VCaP (cell line): ENCODE data around the gene TLR7.

Experiments
- H3K27ac ChIP-seq: fragments of 450-650 bp; 2 replicates; pipeline ENCODE4 v1.5.1; 2017
- TF ChIP-seq, protein P1 (sequence below): fragments of 450-650 bp; conservative IDR thresholded peaks from 2 replicates; pipeline ENCODE4 v1.5.1; 2017; ENCODE audit warnings: mild to moderate bottlenecking, moderate library complexity

TLR7 gene

DNA sequence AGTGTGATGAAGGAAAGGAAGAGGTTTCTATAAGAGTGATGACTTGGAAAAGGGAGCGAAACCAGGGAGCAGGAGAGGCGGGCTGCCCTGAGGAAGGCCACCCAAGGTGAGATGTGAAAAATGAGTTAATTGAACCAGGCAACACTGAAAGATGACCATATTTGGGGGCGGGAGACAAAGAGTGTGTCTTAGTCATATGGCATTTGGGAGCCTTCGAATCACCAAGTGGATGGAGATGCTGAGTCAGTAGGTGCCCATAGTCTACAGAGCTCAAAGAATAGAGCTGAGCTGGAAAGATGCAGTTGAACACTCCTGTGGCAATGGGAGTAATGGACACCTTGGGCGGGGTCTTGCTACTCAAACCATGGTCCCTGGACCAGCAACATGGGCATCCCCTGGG, 31.2 kb downstream of the TLR7 start:
- no peak overlapping the region for H3K27ac ChIP-seq
- TF ChIP-seq, protein P1, sequence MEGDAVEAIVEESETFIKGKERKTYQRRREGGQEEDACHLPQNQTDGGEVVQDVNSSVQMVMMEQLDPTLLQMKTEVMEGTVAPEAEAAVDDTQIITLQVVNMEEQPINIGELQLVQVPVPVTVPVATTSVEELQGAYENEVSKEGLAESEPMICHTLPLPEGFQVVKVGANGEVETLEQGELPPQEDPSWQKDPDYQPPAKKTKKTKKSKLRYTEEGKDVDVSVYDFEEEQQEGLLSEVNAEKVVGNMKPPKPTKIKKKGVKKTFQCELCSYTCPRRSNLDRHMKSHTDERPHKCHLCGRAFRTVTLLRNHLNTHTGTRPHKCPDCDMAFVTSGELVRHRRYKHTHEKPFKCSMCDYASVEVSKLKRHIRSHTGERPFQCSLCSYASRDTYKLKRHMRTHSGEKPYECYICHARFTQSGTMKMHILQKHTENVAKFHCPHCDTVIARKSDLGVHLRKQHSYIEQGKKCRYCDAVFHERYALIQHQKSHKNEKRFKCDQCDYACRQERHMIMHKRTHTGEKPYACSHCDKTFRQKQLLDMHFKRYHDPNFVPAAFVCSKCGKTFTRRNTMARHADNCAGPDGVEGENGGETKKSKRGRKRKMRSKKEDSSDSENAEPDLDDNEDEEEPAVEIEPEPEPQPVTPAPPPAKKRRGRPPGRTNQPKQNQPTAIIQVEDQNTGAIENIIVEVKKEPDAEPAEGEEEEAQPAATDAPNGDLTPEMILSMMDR: no peak

DNA sequence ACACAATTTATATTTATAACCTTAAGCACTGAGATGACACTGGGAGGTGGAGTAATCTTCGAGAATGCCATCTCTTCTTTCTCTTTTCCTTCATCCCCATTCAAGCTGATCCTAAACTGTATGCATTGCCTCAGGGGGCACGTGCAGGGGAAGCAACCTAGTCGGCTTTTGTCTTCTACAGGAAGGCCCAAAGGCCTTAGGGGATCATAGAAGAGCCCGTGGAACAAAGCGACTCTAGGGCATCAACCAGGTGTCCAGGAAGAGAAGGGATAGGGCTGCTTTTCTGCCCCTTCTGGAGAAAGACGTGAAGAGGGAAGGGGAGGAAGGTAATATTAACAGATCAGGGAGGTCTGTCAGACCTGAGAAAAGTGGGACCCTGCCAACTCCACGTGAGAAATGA, 32.6 kb downstream of the TLR7 start:
- H3K27ac ChIP-seq: no peak overlapping the region
- TF ChIP-seq, protein P1: no peak

- H3K27ac ChIP-seq: no peak overlapping the region
- TF ChIP-seq, protein P1: peak; percentile 79
Measured at GRCh38 chrX:12901486-12901885, 34.6 kb downstream of the TLR7 start.

DNA sequence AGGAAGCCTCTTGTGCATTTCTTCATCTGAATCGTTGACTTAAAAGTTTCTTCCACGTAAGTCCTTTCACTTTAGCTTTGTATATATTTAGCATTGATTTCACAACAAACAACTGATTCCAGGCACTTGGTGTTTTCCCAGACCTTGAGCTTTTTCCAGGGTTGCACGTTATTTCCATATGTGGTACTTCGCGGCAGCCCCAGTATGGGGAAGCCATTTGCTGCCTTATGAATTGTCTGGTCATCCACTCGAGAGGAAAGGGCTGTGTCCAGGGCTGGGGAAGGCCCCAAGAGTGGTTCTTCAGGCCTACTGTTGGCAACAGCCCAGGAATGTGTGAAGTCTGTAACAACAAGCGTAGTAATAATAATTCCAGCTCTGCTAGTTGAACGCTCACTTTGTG, 36.8 kb downstream of the TLR7 start:
- H3K27ac ChIP-seq: no peak overlapping the region
- TF ChIP-seq, protein P1: no peak

DNA sequence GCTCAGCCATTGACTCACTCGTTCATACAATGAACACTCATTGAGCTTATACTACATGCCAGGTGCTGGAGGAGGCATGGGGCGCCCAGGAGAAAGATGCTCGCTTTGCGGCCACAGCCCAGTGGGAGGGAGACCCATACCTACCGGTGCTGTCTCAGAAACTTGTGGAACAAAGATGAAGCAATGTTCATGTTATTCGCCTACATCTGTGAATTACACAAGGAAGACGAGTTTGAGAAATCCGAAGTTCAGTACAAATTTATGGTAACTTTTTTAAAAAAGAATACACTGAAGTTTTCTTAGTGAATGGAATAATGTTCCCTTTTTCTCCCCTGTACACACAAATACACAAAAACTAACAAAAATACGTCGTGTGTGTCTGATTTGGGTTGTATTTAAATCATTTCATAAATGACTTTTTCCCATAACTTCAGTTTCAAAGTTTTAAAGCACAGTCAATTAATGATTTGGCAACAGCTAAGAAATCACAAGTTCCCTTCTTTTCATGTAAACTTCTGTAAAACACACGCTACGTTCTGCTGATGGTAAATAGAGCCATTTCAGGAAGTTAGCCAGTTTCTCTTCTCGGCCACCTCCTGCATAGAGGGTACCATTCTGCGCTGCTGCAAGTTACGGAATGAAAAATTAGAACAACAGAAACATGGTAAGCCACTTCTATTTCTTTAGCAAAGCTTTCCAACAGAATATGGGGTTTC, 39.3 kb downstream of the TLR7 start, which contains the start of gene TLR8:
Gene TLR8, plus strand, starts transcription at position 575 of the 716 bp plus-strand sequence. Its CDS starts 87 bp downstream, at position 662.
- H3K27ac ChIP-seq: no peak within 1 kb of the TSS
- TF ChIP-seq, protein P1: no peak

DNA sequence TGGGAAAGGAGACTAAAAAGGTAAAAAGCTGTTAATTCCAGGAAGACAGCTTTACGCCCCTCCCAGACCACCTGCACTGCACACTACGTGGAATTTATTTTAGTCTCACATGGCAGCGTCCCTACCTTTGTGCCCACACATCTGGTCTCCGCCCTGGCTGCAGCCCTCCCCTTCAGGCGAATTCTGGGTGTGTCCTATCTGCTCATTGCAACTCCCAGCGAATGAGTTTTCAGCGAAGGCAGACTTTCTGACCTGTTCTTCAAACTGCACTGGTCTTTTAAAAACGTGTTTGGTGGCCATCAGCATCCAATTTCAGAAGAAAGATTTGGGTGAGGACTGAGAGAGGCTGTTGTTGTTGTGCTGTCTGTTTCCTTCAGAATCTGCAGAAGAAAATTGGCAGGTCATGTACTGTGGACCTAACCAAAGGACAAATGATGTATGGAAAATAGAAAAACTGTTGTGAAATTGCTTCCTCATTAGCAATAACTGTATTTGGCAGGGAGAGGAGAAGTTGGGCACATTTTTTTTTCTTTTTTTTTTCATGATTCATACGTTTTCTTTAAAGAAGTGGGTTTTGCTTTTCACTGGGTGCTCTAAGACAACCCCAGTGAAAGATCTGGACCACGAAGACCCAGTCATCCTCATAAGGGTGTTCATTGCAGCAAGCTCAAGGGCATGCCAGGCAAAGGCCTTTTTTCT, 43.7 kb downstream of the TLR7 start:
- TF ChIP-seq, protein P1: no peak
- H3K27ac ChIP-seq: no peak overlapping the region

DNA sequence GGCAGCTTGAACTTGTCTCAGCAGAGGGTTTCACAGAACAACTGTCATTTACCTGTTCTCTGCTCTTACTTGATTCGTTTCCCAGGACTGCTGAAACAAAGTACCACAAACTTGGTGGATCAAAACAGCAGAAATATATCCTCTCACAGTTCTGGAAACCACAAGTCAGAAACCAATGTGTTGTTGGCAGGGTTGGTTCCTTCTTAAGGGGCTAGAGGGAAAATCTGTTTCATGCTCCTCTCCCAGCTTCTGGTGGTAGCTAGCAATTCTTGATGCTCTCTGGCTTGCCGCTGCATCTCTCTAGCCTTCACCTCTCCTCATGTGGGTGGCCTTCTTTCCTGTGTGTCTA, 44.2 kb downstream of the TLR7 start:
- H3K27ac ChIP-seq: no peak overlapping the region
- TF ChIP-seq, protein P1: no peak
